MM.1S (cell line): ENCODE data around the gene EML6.

Experiments used
- DNase-seq: peaks from one replicate; pipeline ENCODE4 v3.0.0-alpha.2; 2015
- H2AFZ ChIP-seq: fragments of 300-600 bp; sonication (generic); 2 replicates; pipeline ENCODE4 v1.6.0; 2016; ENCODE audit warnings: antibody characterized with exemption, low read length
- H3F3A ChIP-seq: fragments of 300-600 bp; sonication (generic); 2 replicates; pipeline ENCODE4 v1.6.1; 2016; ENCODE audit warnings: mild to moderate bottlenecking, antibody characterized with exemption, low read length, moderate library complexity, mixed read lengths; ENCODE audit not compliant: insufficient read depth
- H3K27ac ChIP-seq: fragments of 300-600 bp; sonication (generic); 2 replicates; pipeline ENCODE4 v1.5.1; 2016; ENCODE audit warnings: mild to moderate bottlenecking, low read length
- H3K27me3 ChIP-seq: fragments of 300-600 bp; sonication (generic); replicated peaks from 2 replicates; pipeline ENCODE4 v1.6.0; 2016; ENCODE audit warnings: low read length; ENCODE audit not compliant: insufficient read depth
- H3K36me3 ChIP-seq: fragments of 300-600 bp; sonication (generic); replicated peaks from 2 replicates; pipeline ENCODE4 v1.6.1; 2016; ENCODE audit warnings: mild to moderate bottlenecking, low read length, mixed read lengths; ENCODE audit not compliant: insufficient read depth
- H3K4me1 ChIP-seq: fragments of 300-600 bp; sonication (generic); 2 replicates; pipeline ENCODE4 v1.6.1; 2016; ENCODE audit warnings: low read length, mixed read lengths
- H3K4me2 ChIP-seq: fragments of 300-600 bp; sonication (generic); 2 replicates; pipeline ENCODE4 v1.6.0; 2016; ENCODE audit warnings: low read depth, low read length
- H3K4me3 ChIP-seq: fragments of 300-600 bp; sonication (generic); 2 replicates; pipeline ENCODE4 v1.5.1; 2016; ENCODE audit warnings: low read length, mixed read lengths
- H3K79me2 ChIP-seq: fragments of 300-600 bp; sonication (generic); 2 replicates; pipeline ENCODE4 v1.6.1; 2016; ENCODE audit warnings: mixed run types, low read length, mixed read lengths
- H3K9ac ChIP-seq: fragments of 300-600 bp; sonication (generic); 2 replicates; pipeline ENCODE4 v1.6.1; 2016; ENCODE audit warnings: low read length, mixed read lengths
- H3K9me2 ChIP-seq: fragments of 300-600 bp; sonication (generic); replicated peaks from 2 replicates; pipeline ENCODE4 v1.6.1; 2016; ENCODE audit warnings: mild to moderate bottlenecking, low read length, mixed read lengths; ENCODE audit not compliant: insufficient read depth
- H3K9me3 ChIP-seq: fragments of 300-600 bp; sonication (generic); replicated peaks from 2 replicates; pipeline ENCODE4 v1.6.1; 2016; ENCODE audit warnings: mild to moderate bottlenecking, low read length, mixed read lengths; ENCODE audit not compliant: insufficient read depth
- H4K20me1 ChIP-seq: fragments of 300-600 bp; sonication (generic); 2 replicates; pipeline ENCODE4 v1.6.1; 2016; ENCODE audit warnings: mild to moderate bottlenecking, low read length, moderate library complexity, mixed read lengths; ENCODE audit not compliant: insufficient read depth
- EZH2 ChIP-seq: fragments of 300-600 bp; sonication (generic); optimal IDR thresholded peaks from 2 replicates; pipeline ENCODE3; 2017; ENCODE audit warnings: low read depth, mild to moderate bottlenecking, antibody characterized with exemption, low read length, mixed read lengths
- EZH2phosphoT487 ChIP-seq: fragments of 300-600 bp; sonication (generic); IDR thresholded peaks from 2 replicates; pipeline ENCODE4 v1.6.1; 2018; ENCODE audit warnings: antibody characterized with exemption, low read length
- TF ChIP-seq, protein P1 (sequence below): fragments of 300-600 bp; sonication (generic); IDR thresholded peaks from 2 replicates; pipeline ENCODE4 v1.5.1; 2016; ENCODE audit warnings: antibody characterized with exemption, low read length, mixed read lengths

EML6 gene

GRCh38 chr2:54752439-54752838 lies 29.0 kb downstream of the EML6 start:
- Histone ChIP-seq H3K27ac (no peak overlapping the region), H3K4me3 (no peak overlapping the region), H3K9me3 (no peaks in the 10 kb centered on the region), H3K36me3 (no peaks in the 10 kb centered on the region), H3K4me2 (no peak overlapping the region), H4K20me1 (no peaks in the 10 kb centered on the region), H3F3A (peaks cover 16% of the 10 kb centered on the region), H3K4me1 (peaks cover 17% of the 10 kb centered on the region), H3K9ac (no peak overlapping the region), H3K9me2 (no peaks in the 10 kb centered on the region; the same call in 1 of the 2 replicates), H3K27me3 (no peaks in the 10 kb centered on the region), H2AFZ (no peak overlapping the region), H3K79me2 (no peaks in the 10 kb centered on the region)
- TF ChIP-seq, protein P1, sequence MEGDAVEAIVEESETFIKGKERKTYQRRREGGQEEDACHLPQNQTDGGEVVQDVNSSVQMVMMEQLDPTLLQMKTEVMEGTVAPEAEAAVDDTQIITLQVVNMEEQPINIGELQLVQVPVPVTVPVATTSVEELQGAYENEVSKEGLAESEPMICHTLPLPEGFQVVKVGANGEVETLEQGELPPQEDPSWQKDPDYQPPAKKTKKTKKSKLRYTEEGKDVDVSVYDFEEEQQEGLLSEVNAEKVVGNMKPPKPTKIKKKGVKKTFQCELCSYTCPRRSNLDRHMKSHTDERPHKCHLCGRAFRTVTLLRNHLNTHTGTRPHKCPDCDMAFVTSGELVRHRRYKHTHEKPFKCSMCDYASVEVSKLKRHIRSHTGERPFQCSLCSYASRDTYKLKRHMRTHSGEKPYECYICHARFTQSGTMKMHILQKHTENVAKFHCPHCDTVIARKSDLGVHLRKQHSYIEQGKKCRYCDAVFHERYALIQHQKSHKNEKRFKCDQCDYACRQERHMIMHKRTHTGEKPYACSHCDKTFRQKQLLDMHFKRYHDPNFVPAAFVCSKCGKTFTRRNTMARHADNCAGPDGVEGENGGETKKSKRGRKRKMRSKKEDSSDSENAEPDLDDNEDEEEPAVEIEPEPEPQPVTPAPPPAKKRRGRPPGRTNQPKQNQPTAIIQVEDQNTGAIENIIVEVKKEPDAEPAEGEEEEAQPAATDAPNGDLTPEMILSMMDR: no peak
- TF ChIP-seq EZH2phosphoT487 (no peak), EZH2 (no peak)
- DNase-seq: no peak

DNA sequence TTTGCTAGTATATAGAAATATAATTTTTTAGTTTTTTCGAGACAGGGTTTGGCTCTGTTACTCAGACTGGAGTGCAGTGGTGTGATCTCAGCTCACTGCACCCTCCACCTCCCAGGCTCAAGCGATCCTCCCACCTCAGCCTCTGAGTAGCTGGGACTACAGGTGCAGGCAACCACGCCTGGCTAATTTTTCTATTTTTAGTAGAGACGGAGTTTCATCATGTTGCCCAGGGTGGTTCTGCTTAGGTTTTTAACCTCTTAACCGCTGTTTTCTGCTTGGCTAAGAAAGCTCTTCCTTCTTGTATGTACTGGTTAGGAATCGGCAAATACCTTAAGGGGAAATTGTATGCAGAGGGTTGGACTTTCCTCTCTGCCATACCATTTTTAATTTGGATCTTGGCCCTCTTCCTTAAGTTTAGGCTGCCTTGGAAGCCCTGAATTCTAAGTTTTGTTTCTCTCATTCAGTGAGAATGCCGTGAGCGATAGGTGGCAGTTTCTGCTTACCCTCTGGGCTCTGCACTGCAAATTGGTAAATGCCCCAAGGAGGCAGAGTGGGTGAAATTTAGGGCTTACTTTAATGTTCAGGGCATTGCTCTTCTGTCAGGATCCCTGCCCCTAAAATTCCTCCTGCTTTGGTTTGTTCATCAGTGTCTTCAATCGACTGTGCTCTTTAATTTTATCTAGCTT lies 32.3 kb downstream of the EML6 start:
- Histone ChIP-seq H3K79me2 (no peaks in the 10 kb centered on the region), H3K4me2 (peak overlapping the region; percentile 84), H3K9me2 (no peaks in the 10 kb centered on the region), H3K4me1 (peaks cover 38% of the 10 kb centered on the region), H3F3A (peaks cover 33% of the 10 kb centered on the region), H3K27ac (peak overlapping the region; percentile 81), H3K27me3 (no peaks in the 10 kb centered on the region), H4K20me1 (no peaks in the 10 kb centered on the region), H3K9ac (peak overlapping the region; percentile 56), H3K4me3 (peak overlapping the region; percentile 47), H3K9me3 (no peaks in the 10 kb centered on the region), H3K36me3 (no peaks in the 10 kb centered on the region), H2AFZ (peak overlapping the region; percentile 48)
- peak; percentile 92 for DNase-seq
- no peak for TF ChIP-seq EZH2phosphoT487
- TF ChIP-seq, protein P1: peak; percentile 63

DNA sequence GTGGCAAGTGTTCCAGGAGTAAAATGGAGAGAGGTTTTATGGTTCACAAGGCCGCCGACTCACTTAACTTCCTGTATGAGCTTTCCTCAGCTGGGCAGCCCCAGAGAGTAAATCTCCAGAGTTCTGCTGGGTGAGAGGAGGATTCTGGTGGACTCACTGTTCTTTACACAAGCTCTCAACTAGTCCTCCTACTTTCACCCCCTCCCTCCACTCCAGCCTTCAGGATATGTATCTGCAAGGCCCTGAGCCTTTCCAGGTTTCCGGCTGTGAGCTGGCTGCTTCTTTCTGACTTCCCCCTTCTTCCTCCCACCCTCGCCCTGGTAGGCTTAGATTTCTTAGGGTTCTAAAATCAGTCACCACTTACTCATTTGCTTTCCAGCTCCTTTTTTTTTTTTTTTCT lies 34.0 kb downstream of the EML6 start:
- no peaks in the 10 kb centered on the region for H3K27me3 ChIP-seq
- H3K27ac ChIP-seq: peak overlapping the region; percentile 81
- no peak for TF ChIP-seq EZH2phosphoT487
- no peaks in the 10 kb centered on the region for H3K9me3 ChIP-seq
- peak; percentile 29 for DNase-seq
- peak overlapping the region; percentile 83 for H3K4me2 ChIP-seq
- peaks cover 42% of the 10 kb centered on the region for H3K4me1 ChIP-seq
- H3K9me2 ChIP-seq: no peaks in the 10 kb centered on the region
- H3F3A ChIP-seq: peaks cover 33% of the 10 kb centered on the region
- peak overlapping the region; percentile 47 for H3K4me3 ChIP-seq
- H3K79me2 ChIP-seq: no peaks in the 10 kb centered on the region
- peak overlapping the region; percentile 50 for H2AFZ ChIP-seq
- H4K20me1 ChIP-seq: no peaks in the 10 kb centered on the region
- no peaks in the 10 kb centered on the region for H3K36me3 ChIP-seq
- H3K9ac ChIP-seq: peak overlapping the region; percentile 32; the same call in 1 of the 2 replicates

DNA sequence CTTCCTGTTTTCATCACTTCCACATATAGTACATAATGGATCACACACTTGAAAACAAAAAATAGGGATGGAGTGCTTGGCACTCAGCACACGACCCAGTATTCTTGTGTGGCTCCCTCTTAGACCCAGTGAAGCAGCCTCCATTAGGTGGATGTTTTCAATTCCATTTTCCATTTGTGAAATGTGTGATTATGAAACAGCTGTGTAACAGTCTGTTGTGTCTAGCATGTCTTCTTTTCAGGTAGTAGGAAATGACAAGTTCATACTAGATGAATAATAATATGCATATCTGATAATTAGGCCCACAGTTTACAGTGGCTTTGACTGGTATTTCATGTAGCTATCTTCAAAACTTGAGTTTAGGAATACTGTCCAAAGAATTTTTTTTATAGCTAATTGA lies 35.5 kb downstream of the EML6 start:
- Histone ChIP-seq H3K4me3 (no peak overlapping the region), H3K36me3 (no peaks in the 10 kb centered on the region), H3K9me2 (no peaks in the 10 kb centered on the region), H3F3A (peaks cover 33% of the 10 kb centered on the region), H3K79me2 (no peaks in the 10 kb centered on the region), H3K27ac (no peak overlapping the region), H3K27me3 (no peaks in the 10 kb centered on the region), H3K4me2 (peak overlapping the region; percentile 83; the same call in 1 of the 2 replicates), H3K4me1 (peaks cover 42% of the 10 kb centered on the region), H3K9ac (no peak overlapping the region), H4K20me1 (no peaks in the 10 kb centered on the region), H2AFZ (no peak overlapping the region), H3K9me3 (no peaks in the 10 kb centered on the region)
- DNase-seq: no peak
- TF ChIP-seq EZH2: no peak
